Mesendoderm (in vitro differentiated cells): Measurements from ENCODE around the gene DNAH7.

ENCODE experiments used
- DNase-seq: peaks from one replicate; pipeline ENCODE4 v3.0.0; 2013
- H2AK5ac ChIP-seq: 2 replicates; pipeline ENCODE4 v1.6.1; 2013; ENCODE audit warnings: low read length, inconsistent platforms
- H2BK120ac ChIP-seq: 2 replicates; pipeline ENCODE4 v1.6.1; 2013; ENCODE audit warnings: low read depth, mild to moderate bottlenecking, low read length, moderate library complexity, mixed read lengths
- H2BK15ac ChIP-seq: replicated peaks from 2 replicates; pipeline ENCODE4 v1.6.1; 2013; ENCODE audit warnings: low read depth, mild to moderate bottlenecking, moderate library complexity
- H2BK5ac ChIP-seq: 2 replicates; pipeline ENCODE4 v1.6.1; 2013; ENCODE audit warnings: low read length, inconsistent platforms
- H3K18ac ChIP-seq: 2 replicates; pipeline ENCODE4 v1.6.1; 2013; ENCODE audit warnings: mild to moderate bottlenecking, low read length, mixed read lengths
- H3K23ac ChIP-seq: one replicate; pipeline ENCODE4 v1.6.1; 2013; ENCODE audit warnings: low read length
- H3K27ac ChIP-seq: 2 replicates; pipeline ENCODE4 v1.5.1; 2013; ENCODE audit warnings: low read depth, mild to moderate bottlenecking, inconsistent platforms, low read length, moderate library complexity
- H3K27me3 ChIP-seq: 2 replicates; pipeline ENCODE4 v1.6.1; 2013; ENCODE audit warnings: low read length, control low read depth, mild to moderate bottlenecking, inconsistent platforms; ENCODE audit not compliant: insufficient read depth, poor library complexity
- H3K36me3 ChIP-seq: 2 replicates; pipeline ENCODE4 v1.6.1; 2013; ENCODE audit warnings: low read length, inconsistent platforms; ENCODE audit not compliant: control insufficient read depth, insufficient read depth
- H3K4ac ChIP-seq: one replicate; pipeline ENCODE4 v1.6.1; 2013; ENCODE audit warnings: low read depth, mild to moderate bottlenecking, low read length, moderate library complexity
- H3K4me1 ChIP-seq: 2 replicates; pipeline ENCODE4 v1.6.1; 2013; ENCODE audit warnings: low read depth, low read length, inconsistent platforms; ENCODE audit not compliant: control insufficient read depth
- H3K4me2 ChIP-seq: 2 replicates; pipeline ENCODE4 v1.6.1; 2013; ENCODE audit warnings: low read length
- H3K4me3 ChIP-seq: 2 replicates; pipeline ENCODE4 v1.5.1; 2013; ENCODE audit warnings: mild to moderate bottlenecking, low read length
- H3K56ac ChIP-seq: one replicate; pipeline ENCODE4 v1.6.1; 2013; ENCODE audit warnings: low read length
- H3K79me1 ChIP-seq: 2 replicates; pipeline ENCODE4 v1.6.1; 2013; ENCODE audit warnings: low read length, inconsistent platforms
- H3K79me2 ChIP-seq: 2 replicates; pipeline ENCODE4 v1.6.1; 2013; ENCODE audit warnings: mild to moderate bottlenecking, low read length; ENCODE audit not compliant: control insufficient read depth, insufficient read depth
- H3K9ac ChIP-seq: 2 replicates; pipeline ENCODE4 v1.6.1; 2013; ENCODE audit warnings: low read length, inconsistent platforms
- H4K5ac ChIP-seq: one replicate; pipeline ENCODE4 v1.6.1; 2013; ENCODE audit warnings: low read length
- H4K8ac ChIP-seq: one replicate; pipeline ENCODE4 v1.6.1; 2013; ENCODE audit warnings: low read depth, mild to moderate bottlenecking, control low read depth, low read length, moderate library complexity
- WGBS: extraction: QIAGEN DNeasy Blood & Tissue Kit; methylation state at CpG from one replicate; pipeline ENCODE4 v1.1.7; 2013; ENCODE audit warnings: low lambda C conversion rate, missing lambda C conversion rate; ENCODE audit not compliant: insufficient coverage; ENCODE audit errors: extremely low coverage; 5-methylcytosine and 5-hydroxymethylcytosine counted together

DNAH7 gene

DNA sequence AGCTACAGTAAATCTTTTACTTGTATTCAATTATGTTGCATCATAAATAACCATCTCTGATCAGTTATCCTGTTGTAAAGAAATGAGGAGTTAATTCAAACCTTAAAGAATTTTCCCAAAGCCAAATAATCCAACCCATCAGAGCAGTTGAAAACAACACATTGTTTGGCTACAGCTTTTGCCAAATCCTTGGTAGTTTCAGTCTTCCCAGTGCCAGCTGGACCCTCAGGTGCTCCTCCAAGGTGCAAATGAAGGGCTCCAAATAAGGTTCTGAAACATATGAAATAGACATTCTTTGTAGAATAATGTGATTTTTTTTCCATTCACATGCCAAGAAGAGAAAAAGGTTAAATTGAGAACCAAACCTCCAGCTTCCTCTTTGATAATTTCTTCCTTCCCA is 158.7 kb downstream of the DNAH7 start:
- no peak overlapping the region for H3K9ac ChIP-seq
- no peak overlapping the region for H4K5ac ChIP-seq
- no peak overlapping the region for H2AK5ac ChIP-seq
- no peaks in the 10 kb centered on the region for H3K27me3 ChIP-seq
- no peaks in the 10 kb centered on the region for H3K36me3 ChIP-seq
- no peak overlapping the region for H4K8ac ChIP-seq
- no peak overlapping the region for H2BK120ac ChIP-seq
- H3K79me1 ChIP-seq = no peaks in the 10 kb centered on the region
- no peak for DNase-seq
- no peak overlapping the region for H3K4ac ChIP-seq
- H3K18ac ChIP-seq = no peak overlapping the region
- H3K79me2 ChIP-seq = no peaks in the 10 kb centered on the region
- H3K56ac ChIP-seq = no peak overlapping the region
- no peak overlapping the region for H3K4me3 ChIP-seq
- no peak overlapping the region for H3K23ac ChIP-seq
- no peak overlapping the region for H3K27ac ChIP-seq
- no peaks in the 10 kb centered on the region for H3K4me1 ChIP-seq
- no peak overlapping the region for H2BK15ac ChIP-seq
- no peak overlapping the region for H3K4me2 ChIP-seq
- H2BK5ac ChIP-seq = no peak overlapping the region

DNA sequence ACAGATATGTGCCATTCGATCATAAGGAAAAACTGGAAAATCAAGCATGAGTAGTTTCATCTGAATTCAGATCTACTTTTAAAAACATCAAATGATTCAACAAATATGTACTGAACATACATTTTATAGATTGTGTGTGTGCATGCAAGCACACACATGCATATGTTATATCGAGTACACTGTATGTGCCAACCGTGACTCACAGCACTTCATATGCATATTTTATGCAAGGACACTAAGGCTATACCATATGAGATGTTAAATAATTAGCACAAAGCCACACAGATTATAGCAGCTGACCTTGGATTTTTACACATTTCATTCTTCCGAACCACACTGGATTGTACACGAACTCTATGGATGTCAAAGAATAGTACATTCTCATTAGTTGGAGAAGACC is 161.2 kb downstream of the DNAH7 start:
- no CpG with 5 or more reads among the region's 5 CpGs for WGBS
- no peak overlapping the region for H3K4me2 ChIP-seq
- H3K27me3 ChIP-seq = no peaks in the 10 kb centered on the region
- no peaks in the 10 kb centered on the region for H3K79me1 ChIP-seq
- H3K56ac ChIP-seq = no peak overlapping the region
- no peak overlapping the region for H2AK5ac ChIP-seq
- H3K36me3 ChIP-seq = no peaks in the 10 kb centered on the region
- DNase-seq = no peak
- H2BK120ac ChIP-seq = no peak overlapping the region
- H3K4me1 ChIP-seq = no peaks in the 10 kb centered on the region
- no peak overlapping the region for H3K4me3 ChIP-seq
- H4K5ac ChIP-seq = no peak overlapping the region
- no peak overlapping the region for H3K18ac ChIP-seq
- H3K4ac ChIP-seq = no peak overlapping the region
- H3K79me2 ChIP-seq = no peaks in the 10 kb centered on the region
- H3K23ac ChIP-seq = no peak overlapping the region
- H3K27ac ChIP-seq = no peak overlapping the region
- H4K8ac ChIP-seq = no peak overlapping the region
- no peak overlapping the region for H2BK15ac ChIP-seq
- H2BK5ac ChIP-seq = no peak overlapping the region
- H3K9ac ChIP-seq = no peak overlapping the region

DNA sequence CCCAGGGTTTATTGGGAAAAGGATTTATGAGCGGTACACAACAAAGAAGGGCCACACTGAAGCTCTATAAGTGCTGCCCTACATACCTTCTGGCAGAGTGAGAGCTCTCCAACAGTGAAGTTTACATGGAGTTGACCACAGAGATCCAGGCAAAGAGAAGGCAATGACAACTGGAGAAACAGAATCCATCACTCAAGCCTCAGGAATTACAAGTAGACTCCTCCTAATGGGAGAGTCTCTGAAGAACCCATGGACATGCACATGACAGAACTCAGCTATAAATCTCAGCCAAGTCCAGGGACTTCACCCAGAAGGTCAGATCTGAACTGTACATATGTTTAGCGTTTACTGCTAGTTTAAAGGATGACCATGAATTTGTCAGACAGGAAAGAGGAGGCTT is 164.7 kb downstream of the DNAH7 start:
- no peak overlapping the region for H3K4ac ChIP-seq
- no peak overlapping the region for H3K4me2 ChIP-seq
- no peaks in the 10 kb centered on the region for H3K36me3 ChIP-seq
- H4K8ac ChIP-seq = no peak overlapping the region
- H3K56ac ChIP-seq = no peak overlapping the region
- no peak overlapping the region for H3K23ac ChIP-seq
- no peak overlapping the region for H4K5ac ChIP-seq
- H2BK120ac ChIP-seq = no peak overlapping the region
- no peak overlapping the region for H2AK5ac ChIP-seq
- H2BK5ac ChIP-seq = no peak overlapping the region
- H2BK15ac ChIP-seq = no peak overlapping the region
- no peak overlapping the region for H3K27ac ChIP-seq
- no CpG with 5 or more reads among the region's 2 CpGs for WGBS
- H3K79me2 ChIP-seq = no peaks in the 10 kb centered on the region
- H3K79me1 ChIP-seq = no peaks in the 10 kb centered on the region
- no peak overlapping the region for H3K18ac ChIP-seq
- no peaks in the 10 kb centered on the region for H3K4me1 ChIP-seq
- no peak for DNase-seq
- H3K9ac ChIP-seq = no peak overlapping the region
- no peak overlapping the region for H3K4me3 ChIP-seq
- no peaks in the 10 kb centered on the region for H3K27me3 ChIP-seq

DNA sequence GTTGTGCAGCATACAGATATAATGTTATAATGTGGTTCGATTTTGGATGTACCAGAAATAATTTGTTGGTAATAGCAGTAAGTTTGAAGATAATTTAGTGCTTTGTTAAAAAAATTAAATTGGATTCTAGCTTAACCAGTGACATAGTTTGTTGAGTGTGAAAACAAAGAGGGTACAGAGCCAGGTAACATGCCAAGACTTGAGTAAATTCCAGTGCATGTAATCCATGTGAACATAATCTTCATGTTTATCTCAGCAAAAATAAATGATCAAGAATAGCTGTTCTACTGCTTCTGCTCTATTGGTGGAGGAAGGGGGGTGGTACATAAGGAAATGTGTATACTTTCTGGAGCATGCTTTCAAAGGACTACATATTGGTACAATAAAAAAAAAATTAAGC is 165.8 kb downstream of the DNAH7 start:
- Histone ChIP-seq H3K79me1 (no peaks in the 10 kb centered on the region), H3K4ac (no peak overlapping the region), H3K4me3 (no peak overlapping the region), H3K27ac (no peak overlapping the region), H2BK120ac (no peak overlapping the region), H2BK15ac (no peak overlapping the region), H3K18ac (no peak overlapping the region), H3K4me2 (no peak overlapping the region), H3K9ac (no peak overlapping the region), H2AK5ac (no peak overlapping the region), H2BK5ac (no peak overlapping the region), H3K36me3 (no peaks in the 10 kb centered on the region), H3K79me2 (no peaks in the 10 kb centered on the region), H3K23ac (no peak overlapping the region), H3K4me1 (no peaks in the 10 kb centered on the region), H4K5ac (no peak overlapping the region), H4K8ac (no peak overlapping the region), H3K27me3 (no peaks in the 10 kb centered on the region), H3K56ac (no peak overlapping the region)
- DNase-seq = no peak
- WGBS = 100% methylated on average over 1 of the region's 1 CpG

DNA sequence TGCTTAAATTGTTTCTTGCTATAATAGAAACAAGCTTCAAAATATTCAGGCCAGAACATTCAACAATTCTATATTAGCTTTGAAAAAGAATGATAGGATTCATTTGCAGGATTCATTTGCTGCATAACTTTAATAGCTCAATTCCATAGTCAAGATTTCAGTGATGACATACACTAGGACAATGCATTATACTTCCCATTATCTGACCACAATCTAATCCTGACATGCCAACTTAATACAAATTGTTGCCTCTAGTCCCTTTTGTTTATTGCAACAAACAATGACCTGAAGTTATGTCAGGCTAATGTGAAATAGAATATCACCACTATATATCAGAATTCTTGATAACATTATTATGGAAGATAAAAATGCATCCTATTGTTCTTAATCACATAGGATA is 169.4 kb downstream of the DNAH7 start:
- Histone ChIP-seq H2BK15ac (no peak overlapping the region), H3K27ac (no peak overlapping the region), H3K4ac (no peak overlapping the region), H3K23ac (no peak overlapping the region), H3K9ac (no peak overlapping the region), H3K27me3 (no peaks in the 10 kb centered on the region), H3K56ac (no peak overlapping the region), H3K36me3 (no peaks in the 10 kb centered on the region), H2BK120ac (no peak overlapping the region), H4K5ac (no peak overlapping the region), H3K79me1 (no peaks in the 10 kb centered on the region), H3K4me1 (no peaks in the 10 kb centered on the region), H2AK5ac (no peak overlapping the region), H3K4me3 (no peak overlapping the region), H3K79me2 (no peaks in the 10 kb centered on the region), H3K18ac (no peak overlapping the region), H3K4me2 (no peak overlapping the region), H4K8ac (no peak overlapping the region), H2BK5ac (no peak overlapping the region)
- DNase-seq = no peak

DNA sequence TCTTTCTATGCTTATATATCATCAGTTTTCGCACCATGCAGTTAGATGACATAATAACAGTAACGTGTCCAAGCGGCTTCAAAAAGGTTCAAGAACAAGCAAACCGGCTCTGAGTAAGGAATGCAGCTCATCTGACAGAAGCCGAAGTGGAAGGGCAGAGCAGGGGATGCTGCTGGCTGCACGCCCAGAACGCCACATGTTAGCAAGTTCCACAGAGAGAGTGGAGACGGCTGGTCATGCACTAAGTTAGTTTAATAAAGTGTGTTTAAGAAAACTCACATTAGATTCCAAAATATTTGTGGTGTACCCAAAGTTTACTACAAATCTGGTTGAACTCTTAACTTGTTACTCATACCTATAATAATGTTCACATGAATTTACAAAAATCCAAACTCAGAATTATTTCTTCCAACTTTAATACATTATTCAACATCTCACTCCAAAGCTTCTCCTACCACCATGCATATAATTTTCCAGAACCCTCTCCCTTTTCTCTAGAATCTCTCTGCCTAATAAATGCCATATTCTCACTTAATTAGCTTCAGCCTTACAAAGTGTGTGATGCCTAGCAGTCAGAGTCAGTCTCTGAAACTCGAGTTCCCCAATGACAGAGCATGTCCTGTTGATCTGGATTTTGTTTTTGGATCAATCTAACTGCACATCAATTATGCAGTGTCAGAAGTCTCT is 170.0 kb downstream of the DNAH7 start:
- H2BK15ac ChIP-seq = no peak overlapping the region
- no peaks in the 10 kb centered on the region for H3K4me1 ChIP-seq
- H3K4me3 ChIP-seq = no peak overlapping the region
- H3K18ac ChIP-seq = no peak overlapping the region
- H3K36me3 ChIP-seq = no peaks in the 10 kb centered on the region
- H3K9ac ChIP-seq = no peak overlapping the region
- no peak overlapping the region for H4K5ac ChIP-seq
- no peak overlapping the region for H3K56ac ChIP-seq
- H3K27me3 ChIP-seq = no peaks in the 10 kb centered on the region
- no peaks in the 10 kb centered on the region for H3K79me1 ChIP-seq
- H3K23ac ChIP-seq = no peak overlapping the region
- H2AK5ac ChIP-seq = no peak overlapping the region
- no peak overlapping the region for H4K8ac ChIP-seq
- no peak overlapping the region for H3K4ac ChIP-seq
- no peaks in the 10 kb centered on the region for H3K79me2 ChIP-seq
- no peak overlapping the region for H3K27ac ChIP-seq
- H3K4me2 ChIP-seq = no peak overlapping the region
- DNase-seq = no peak
- H2BK5ac ChIP-seq = no peak overlapping the region
- no peak overlapping the region for H2BK120ac ChIP-seq
- no CpG with 5 or more reads among the region's 9 CpGs for WGBS
